Measurements from ENCODE around the gene ACOXL. TPM values are rescaled to one million over a fixed set of nuclear protein-coding genes. Genes with fewer than 3 reads are reported as not detected.

Gene ACOXL
- total RNA-seq, 2 experiments from 2014 or later: 0.14 to 0.56 TPM

GRCh38 chr2:111167076-111167862, 434.9 kb downstream of the ACOXL start:
- peak; percentile 20 for DNase-seq
- CTCF ChIA-PET: no interaction called here
- Mint-ChIP-seq H3K27ac (no peak overlapping the region), H3K27me3 (peaks cover 9% of the 10 kb centered on the region), H3K4me1 (ENCODE audit: low read depth) (peaks cover 44% of the 10 kb centered on the region), H3K9me3 (no peaks in the 10 kb centered on the region), H3K36me3 (ENCODE audit: low read depth) (peaks cover 42% of the 10 kb centered on the region), H3K4me3 (no peak overlapping the region)
- ATAC-seq: no peak
- intact Hi-C loops (cut with micrococcal nuclease): no loop called here
- POLR2A ChIA-PET: interaction anchor here (1.1 to 1.9 kb wide), 3 partner anchors 25 to 50 kb away, joined by 3 to 9 read pairs (median 5); partner anchors contain the start of gene BCL2L11
- no peak for TF ChIP-seq CTCF (IDR thresholded peaks at IDR 0.05)

GRCh38 chr2:111167863-111168162, 435.4 kb downstream of the ACOXL start:
- H3K9me3 Mint-ChIP-seq: no peaks in the 10 kb centered on the region
- no peak overlapping the region for H3K4me3 Mint-ChIP-seq
- ATAC-seq (no peak), DNase-seq (no peak)
- H3K27ac Mint-ChIP-seq: no peak overlapping the region
- no peak for TF ChIP-seq CTCF (IDR thresholded peaks at IDR 0.05)
- H3K36me3 Mint-ChIP-seq (ENCODE audit: low read depth): peaks cover 37% of the 10 kb centered on the region
- CTCF ChIA-PET: interaction anchor here (0.6 to 1.0 kb wide), 3 partner anchors 11 to 34 kb away, joined by 3 to 4 read pairs (median 3); no protein-coding TSS in a partner anchor
- intact Hi-C loops (cut with micrococcal nuclease): no loop called here
- H3K4me1 Mint-ChIP-seq (ENCODE audit: low read depth): peaks cover 38% of the 10 kb centered on the region
- POLR2A ChIA-PET: interaction anchor here (0.9 to 1.9 kb wide), 5 partner anchors 9 to 51 kb away, joined by 3 to 9 read pairs (median 4); partner anchors contain the start of gene BCL2L11
- H3K27me3 Mint-ChIP-seq: peaks cover 9% of the 10 kb centered on the region

Other genes with a start within 250 kb of the ACOXL start
- gene RGPD6, start 155.4 kb upstream of the ACOXL start, total RNA-seq: 10 to 100 TPM; 15.8 to 17.5 TPM
- gene BUB1, start 54.5 kb upstream of the ACOXL start, total RNA-seq: 100 to 1,000 TPM; 102 to 111 TPM

Data from activated CD8-positive, alpha-beta T cell treated with anti-CD3 and anti-CD28 coated beads for 36 hours (primary cell).